ENCODE measurements around the gene JMJD6. TPM values are rescaled to one million over a fixed set of nuclear protein-coding genes. Genes with fewer than 3 reads are reported as not detected.

The JMJD6 gene
- total RNA-seq, 1 experiment from 2014 or later, result 60.0 TPM

- no peaks in the 10 kb centered on the region for H3K9me3 ChIP-seq (ENCODE audit: control insufficient read depth, insufficient read depth, low read depth, low read length)
- peaks cover 2% of the 10 kb centered on the region; the same call in 1 of the 2 replicates for H3K36me3 ChIP-seq (ENCODE audit: control insufficient read depth, insufficient read depth, low read length)
- peaks cover 16% of the 10 kb centered on the region for H3K4me1 ChIP-seq (ENCODE audit: control insufficient read depth, insufficient read depth, low read length)
- in situ Hi-C loops (cut with HindIII; ENCODE audit: low pct_unique_long_range_greater_than_20kb, low sequenced_read_pairs), result no loop called here
- intact Hi-C loops (cut with micrococcal nuclease; ENCODE audit: unreplicated experiment), result no loop called here
- TF ChIP-seq POLR2AphosphoS5 (IDR thresholded peaks at IDR 0.05; ENCODE audit: low read depth, low read length) (no peak), SIN3A (IDR thresholded peaks at IDR 0.05; ENCODE audit: borderline replicate concordance, insufficient read depth, low read depth, low read length) (no peak), TCF7L2 (IDR thresholded peaks at IDR 0.05; ENCODE audit: low read depth, low read length) (no peak), REST (IDR thresholded peaks at IDR 0.05; ENCODE audit: insufficient read depth in 1 of 2, low read depth in 2 of 2, low read length in 1 of 2) (no peak)
- ATAC-seq (no peak; the same call in 1 of the 2 replicates), DNase-seq (ENCODE audit: low read depth, low spot score) (no peak)
- H3K4me3 ChIP-seq (ENCODE audit: low read depth in 2 of 2, low read length in 2 of 2), result peak overlapping the region; percentile 82 to 94
- ChIA-PET POLR2A (interaction anchor here (0.5 to 0.6 kb wide), 3 partner anchors 89 to 551 kb away, joined by 3 to 6 read pairs (median 4); no protein-coding TSS in a partner anchor), CTCF (interaction anchor here (0.6 to 1.4 kb wide), 4 partner anchors 11 to 155 kb away, joined by 3 to 13 read pairs (median 5); no protein-coding TSS in a partner anchor)
- no peaks in the 10 kb centered on the region for H3K27me3 ChIP-seq (ENCODE audit: control insufficient read depth, insufficient read depth, low read length)
- no TSS peak for BruUV-seq (replicated peaks)
- peak overlapping the region; percentile 93 for H3K27ac ChIP-seq (ENCODE audit: low read length)
Observed at GRCh38 chr17:76670718-76671122, 55.7 kb downstream of the JMJD6 start.

- no peak for ATAC-seq
- ChIA-PET POLR2A (no interaction called here), CTCF (no interaction called here)
- Histone ChIP-seq H3K9me3 (ENCODE audit: control insufficient read depth, insufficient read depth, low read depth, low read length) (no peaks in the 10 kb centered on the region), H3K4me1 (ENCODE audit: control insufficient read depth, insufficient read depth, low read length) (peaks cover 16% of the 10 kb centered on the region), H3K27ac (ENCODE audit: low read length) (peak overlapping the region; percentile 93; the same call in 1 of the 2 replicates), H3K27me3 (ENCODE audit: control insufficient read depth, insufficient read depth, low read length) (no peaks in the 10 kb centered on the region), H3K4me3 (ENCODE audit: low read depth in 2 of 2, low read length in 2 of 2) (no peak overlapping the region), H3K36me3 (ENCODE audit: control insufficient read depth, insufficient read depth, low read length) (peaks cover 2% of the 10 kb centered on the region; the same call in 1 of the 2 replicates)
- no TSS peak for BruUV-seq (replicated peaks)
- in situ Hi-C loops (cut with HindIII; ENCODE audit: low pct_unique_long_range_greater_than_20kb, low sequenced_read_pairs) (no loop called here), intact Hi-C loops (cut with micrococcal nuclease; ENCODE audit: unreplicated experiment) (no loop called here)
- no peak for TF ChIP-seq POLR2AphosphoS5 (IDR thresholded peaks at IDR 0.05; ENCODE audit: low read depth, low read length)
- TF ChIP-seq CTCF (IDR thresholded peaks at IDR 0.05), result no peak
- TF ChIP-seq SIN3A (IDR thresholded peaks at IDR 0.05; ENCODE audit: borderline replicate concordance, insufficient read depth, low read depth, low read length), result no peak
- TF ChIP-seq TCF7L2 (IDR thresholded peaks at IDR 0.05; ENCODE audit: low read depth, low read length), result no peak
- TF ChIP-seq REST (IDR thresholded peaks at IDR 0.05; ENCODE audit: insufficient read depth in 1 of 2, low read depth in 2 of 2, low read length in 1 of 2), result no peak
- DNase-seq (ENCODE audit: low read depth, low spot score), result no peak
Observed at GRCh38 chr17:76670020-76670717, 56.2 kb downstream of the JMJD6 start.

Small RNA genes within 50 kb of the gene (microRNA-seq; reads per million reads assigned to microRNA genes)
- gene MIR636 (ENCODE audit: unreplicated experiment), result 2.2 reads per million

Other genes starting within 250 kb of the JMJD6 start
- gene RHBDF2, start 225.2 kb downstream of the JMJD6 start, total RNA-seq (2021; ENCODE audit: unreplicated experiment), result 67.8 TPM
- 6.0 TPM for gene CYGB, start 188.9 kb downstream of the JMJD6 start, total RNA-seq (2021; ENCODE audit: unreplicated experiment)
- 0.54 TPM for gene PRCD, start 186.6 kb downstream of the JMJD6 start, total RNA-seq (2021; ENCODE audit: unreplicated experiment)
- gene ST6GALNAC2, start 140.7 kb downstream of the JMJD6 start, total RNA-seq (2021; ENCODE audit: unreplicated experiment), result 23.0 TPM
- gene ST6GALNAC1, start 82.8 kb downstream of the JMJD6 start, total RNA-seq (2021; ENCODE audit: unreplicated experiment), result 0.15 TPM
- gene MXRA7, start 15.6 kb downstream of the JMJD6 start, total RNA-seq (2021; ENCODE audit: unreplicated experiment), result 77.9 TPM
- 42.8 TPM for gene METTL23, start 233 bp upstream of the JMJD6 start, total RNA-seq (2021; ENCODE audit: unreplicated experiment)
- 436 TPM for gene SRSF2, start 10.7 kb upstream of the JMJD6 start, total RNA-seq (2021; ENCODE audit: unreplicated experiment)
- gene MFSD11, start 11.5 kb upstream of the JMJD6 start, total RNA-seq (2021; ENCODE audit: unreplicated experiment), result 42.3 TPM
- gene MGAT5B, start 141.8 kb upstream of the JMJD6 start, total RNA-seq (2021; ENCODE audit: unreplicated experiment), result 34.9 TPM